GM21381 (cell line): ENCODE measurements around the gene SLC25A17.
"Not testable (repeated sequence)": the region's sequence is repeated elsewhere in the genome, so short reads cannot be mapped to it uniquely, and the experiment has no call there.

Experiments
- ATAC-seq: cut with Tn5 transposase; IDR thresholded peaks from one replicate; pipeline ENCODE4 v1.9.1; 2021; ENCODE audit warnings: mild to moderate bottlenecking, moderate library complexity; ENCODE audit not compliant: unreplicated experiment

SLC25A17 gene

GRCh38 chr22:40721266-40721665, 97.9 kb downstream of the SLC25A17 start:
- no peak for ATAC-seq

- no peak for ATAC-seq
Observed at GRCh38 chr22:40720538-40721256, 98.4 kb downstream of the SLC25A17 start.

GRCh38 chr22:40720156-40720537, 99.0 kb downstream of the SLC25A17 start:
- not testable (repeated sequence) for ATAC-seq
